ENCODE measurements around the gene LLGL1.

GRCh38 chr17:18228176-18228682 lies 2.8 kb downstream of the LLGL1 start:
- no peak for TF ChIP-seq CTCF (IDR thresholded peaks at IDR 0.05)
- no peak for TF ChIP-seq POLR2A (IDR thresholded peaks at IDR 0.05)

Measured in body of pancreas (tissue), 4 donors.